ENCODE data around the gene C6orf52.
A peak's percentile ranks its signal among the peaks of the same experiment; 100 is the strongest.
"Not testable (repeated sequence)": the region's sequence is repeated elsewhere in the genome, so short reads cannot be mapped to it uniquely, and the experiment has no call there.

C6orf52 gene

DNA sequence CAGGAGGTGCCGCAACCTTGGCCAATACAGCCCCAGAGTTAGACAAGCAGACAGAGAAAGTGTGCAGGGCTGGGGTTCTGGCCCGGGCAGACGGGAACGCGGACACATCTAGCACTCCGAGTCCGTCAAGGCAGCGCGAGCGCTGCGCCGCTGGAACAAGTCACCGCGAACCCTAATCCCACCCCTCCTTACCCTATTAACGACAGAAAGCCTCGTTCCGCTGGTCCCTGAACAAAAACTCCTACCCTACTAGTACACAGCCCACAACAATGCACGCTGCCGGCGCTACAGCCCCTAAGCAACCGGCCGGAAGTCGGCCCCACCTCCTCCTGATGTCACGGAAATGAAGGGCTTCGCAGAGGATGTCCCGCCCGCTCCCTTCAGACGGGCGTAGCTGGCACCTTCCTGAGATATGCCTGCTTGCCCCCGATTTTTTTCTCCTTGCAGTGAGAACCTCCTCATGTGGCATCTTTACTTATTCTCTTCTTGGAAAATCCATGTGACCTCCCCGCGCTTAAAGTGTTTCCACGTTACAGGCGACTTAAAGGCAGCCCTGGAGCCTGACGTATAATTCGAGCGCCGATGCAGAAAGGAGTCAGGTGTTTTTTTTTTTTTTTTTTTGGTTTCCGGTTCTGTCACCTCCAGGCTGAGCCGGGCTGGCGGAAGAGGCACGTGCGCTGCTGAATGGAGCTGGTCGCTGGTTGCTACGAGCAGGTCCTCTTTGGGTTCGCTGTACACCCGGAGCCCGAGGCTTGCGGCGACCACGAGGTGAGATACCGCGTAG lies at the start of gene C6orf52, which contains the start of gene PAK1IP1:
Gene C6orf52, minus strand, starts transcription at position 315 of the 784 bp plus-strand sequence. CDS start 7,066 bp downstream, outside the sequence.
Gene PAK1IP1, plus strand, starts transcription at position 671 of the 784 bp plus-strand sequence. Its CDS starts 14 bp downstream, at position 685.
- peak; percentile 94 for DNase-seq

DNA sequence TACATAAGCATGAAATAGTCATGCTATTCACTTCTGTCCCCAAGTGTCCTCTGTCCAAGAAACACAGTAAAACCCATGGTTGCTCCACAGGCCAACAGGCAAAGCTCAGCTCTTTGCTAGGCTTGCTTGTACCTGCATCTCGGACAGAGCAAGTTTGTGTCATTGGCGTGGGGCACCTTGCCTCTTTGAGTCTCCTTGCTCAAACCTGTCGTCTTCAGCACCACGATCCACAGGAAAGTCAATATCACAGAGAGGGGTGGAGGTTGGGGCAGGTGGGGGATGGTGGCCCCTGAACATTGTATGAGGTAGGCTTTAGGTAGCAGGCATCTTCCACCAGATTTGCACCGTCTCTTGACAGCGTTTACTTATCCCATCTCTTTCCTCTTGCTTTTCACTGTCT lies 49.1 kb upstream of the C6orf52 start:
- DNase-seq: no peak

DNA sequence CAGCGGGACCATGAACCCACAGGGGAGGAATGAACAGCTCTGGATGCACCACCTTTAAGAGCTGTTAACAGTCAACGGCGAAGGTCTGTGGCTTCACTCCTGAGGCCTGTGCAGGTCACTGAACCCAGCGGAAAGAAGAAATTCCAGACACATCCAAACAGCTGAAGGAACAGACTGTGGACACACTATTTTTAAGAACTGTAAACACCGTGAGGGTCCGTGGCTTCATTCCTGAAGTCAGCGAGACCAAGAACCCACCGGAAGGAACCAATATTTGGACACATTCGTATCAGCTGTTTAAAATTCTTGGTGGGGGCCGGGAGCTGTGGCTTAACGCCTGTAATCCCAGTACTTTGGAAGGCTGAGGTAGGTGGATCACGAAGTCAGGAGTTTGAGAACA lies 47.8 kb upstream of the C6orf52 start:
- DNase-seq: no peak

DNA sequence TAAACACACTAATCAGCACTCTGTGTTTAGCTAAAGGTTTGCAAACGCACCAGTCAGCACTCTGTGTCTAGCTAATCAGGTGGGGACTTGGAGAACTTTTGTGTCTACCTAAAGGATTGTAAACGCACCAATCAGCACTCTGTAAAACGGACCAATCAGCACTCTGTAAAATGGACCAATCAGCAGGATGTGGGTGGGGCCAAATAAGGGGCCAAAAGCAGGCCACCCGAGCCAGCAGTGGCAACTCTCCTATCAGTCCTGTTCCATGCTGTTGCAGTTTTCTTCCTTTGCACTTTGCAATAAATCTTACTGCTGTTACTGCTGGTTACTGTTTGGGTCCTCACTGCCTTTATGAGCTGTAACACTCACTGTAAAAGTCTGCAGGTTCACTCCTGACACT lies 47.2 kb upstream of the C6orf52 start:
- DNase-seq: not testable (repeated sequence)

DNA sequence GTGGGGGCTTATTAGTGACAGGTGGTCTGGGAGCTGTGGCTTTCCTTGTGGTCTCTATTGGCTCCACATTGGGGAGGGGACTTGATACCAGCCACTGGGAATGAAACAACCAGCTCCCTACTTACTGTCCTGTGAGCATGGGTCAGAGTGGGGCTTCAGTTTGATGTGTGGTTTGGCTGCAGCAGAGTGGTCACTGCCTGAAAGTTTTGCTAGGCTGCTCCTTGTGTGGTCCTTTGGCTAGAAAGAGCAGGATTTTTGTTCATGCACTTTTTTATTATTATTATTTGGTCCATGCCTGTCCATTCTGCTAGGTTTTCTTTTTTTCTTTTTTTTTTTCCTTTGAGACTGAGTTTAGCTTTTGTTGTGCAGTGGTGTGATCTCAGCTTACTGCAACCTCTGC lies 45.6 kb upstream of the C6orf52 start:
- no peak for DNase-seq

DNA sequence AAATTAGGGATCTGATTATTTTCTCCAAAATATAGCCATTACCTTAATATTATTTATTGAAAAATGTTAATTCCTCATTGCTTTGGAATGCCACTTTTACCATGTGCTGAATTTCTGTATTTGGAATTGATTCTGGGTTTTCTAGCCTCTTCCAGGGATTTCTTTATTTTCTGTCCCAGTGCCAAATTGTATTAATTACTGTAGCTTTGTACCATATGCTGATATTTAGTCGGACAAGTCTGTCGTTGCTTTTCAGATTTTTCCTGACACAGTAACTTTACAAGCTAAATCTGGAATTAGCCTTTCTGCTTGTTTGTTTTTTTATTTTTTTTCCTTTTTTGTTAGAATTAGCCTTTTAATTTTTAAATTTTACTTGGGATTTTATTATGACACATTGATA lies 42.3 kb upstream of the C6orf52 start:
- no peak for DNase-seq

DNA sequence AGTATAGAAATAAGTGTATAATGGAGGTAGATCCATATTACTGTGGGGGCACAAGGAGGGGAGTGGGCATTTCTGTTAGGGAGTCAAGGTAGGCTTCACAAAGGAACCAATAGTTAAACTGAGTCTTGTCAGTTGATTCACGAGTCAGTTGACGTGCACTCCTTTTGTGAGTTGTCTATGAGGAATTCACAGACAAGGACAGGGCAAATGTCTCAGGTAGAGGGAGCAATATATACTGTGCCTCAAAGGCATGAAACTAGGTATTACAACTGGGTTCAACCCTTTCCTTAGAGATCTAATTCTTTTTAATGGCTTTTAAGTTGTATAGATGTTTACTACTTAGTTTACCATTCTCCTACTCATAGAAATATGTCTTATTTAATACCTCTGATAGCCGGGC lies 39.4 kb upstream of the C6orf52 start:
- DNase-seq: no peak

DNA sequence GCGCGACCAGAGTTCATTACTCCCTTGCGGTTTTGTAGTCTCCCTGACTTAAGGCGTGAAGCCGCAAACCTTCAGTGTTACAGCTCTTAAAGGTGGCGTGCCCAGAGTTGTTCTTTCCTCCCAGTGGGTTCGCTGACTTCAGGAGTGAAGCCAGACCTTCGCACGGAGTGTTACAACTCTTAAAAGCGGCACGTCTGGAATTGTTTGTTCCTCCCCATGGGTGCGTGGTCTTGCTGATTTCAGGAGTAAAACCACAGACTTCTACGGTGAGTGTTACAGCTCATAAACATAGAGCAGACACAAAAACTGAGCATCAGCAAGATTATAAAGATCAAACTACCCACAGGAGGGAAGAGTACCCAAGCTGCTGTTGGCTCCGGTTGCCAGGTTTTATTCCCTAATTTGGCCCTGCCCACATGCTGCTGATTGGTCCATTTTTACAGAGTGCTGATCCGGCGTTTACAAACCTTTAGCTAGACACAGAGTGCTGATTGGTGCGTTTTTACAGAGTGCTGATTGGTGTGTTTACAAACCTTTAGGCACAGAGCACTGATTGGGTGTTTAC lies 38.8 kb upstream of the C6orf52 start:
- peak; percentile 13 for DNase-seq

DNA sequence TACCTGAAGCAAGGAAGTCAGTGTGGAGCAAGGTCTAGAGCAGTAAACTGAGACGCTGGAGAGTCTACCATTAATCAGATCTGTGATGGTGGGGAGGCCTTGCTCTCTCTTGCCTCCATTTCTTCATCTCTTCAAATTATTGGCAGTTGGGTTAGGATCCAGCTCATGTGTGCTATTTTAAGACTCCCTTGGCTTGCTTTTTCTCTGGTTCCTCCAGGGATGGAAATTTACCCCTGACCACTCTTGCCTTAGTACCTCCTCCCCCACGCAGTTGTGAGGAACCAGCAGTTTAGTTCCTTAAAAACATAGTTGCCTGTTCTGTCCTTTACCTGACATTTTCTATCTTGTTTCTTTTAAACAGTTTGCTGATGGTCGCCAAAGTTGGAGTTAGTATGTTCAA lies 35.8 kb upstream of the C6orf52 start:
- DNase-seq: no peak

DNA sequence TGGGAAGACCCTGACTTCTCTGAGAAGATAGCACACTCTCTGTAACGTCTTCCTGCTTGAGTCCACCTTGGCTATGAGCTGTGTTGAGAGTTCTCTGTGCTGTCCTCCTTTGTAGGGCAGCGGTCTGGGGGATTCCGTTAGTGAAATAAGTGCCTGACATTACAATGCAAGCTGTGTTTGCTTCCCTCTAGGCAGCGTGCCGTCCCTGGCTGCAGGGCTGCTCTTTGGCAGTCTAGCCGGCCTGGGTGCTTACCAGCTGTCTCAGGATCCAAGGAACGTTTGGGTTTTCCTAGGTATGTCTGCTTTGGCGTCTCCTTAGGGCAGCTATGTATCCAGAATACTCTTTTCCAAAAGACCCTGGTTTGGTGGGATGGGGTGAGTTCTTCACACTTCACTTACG lies 31.3 kb upstream of the C6orf52 start:
- DNase-seq: no peak

DNA sequence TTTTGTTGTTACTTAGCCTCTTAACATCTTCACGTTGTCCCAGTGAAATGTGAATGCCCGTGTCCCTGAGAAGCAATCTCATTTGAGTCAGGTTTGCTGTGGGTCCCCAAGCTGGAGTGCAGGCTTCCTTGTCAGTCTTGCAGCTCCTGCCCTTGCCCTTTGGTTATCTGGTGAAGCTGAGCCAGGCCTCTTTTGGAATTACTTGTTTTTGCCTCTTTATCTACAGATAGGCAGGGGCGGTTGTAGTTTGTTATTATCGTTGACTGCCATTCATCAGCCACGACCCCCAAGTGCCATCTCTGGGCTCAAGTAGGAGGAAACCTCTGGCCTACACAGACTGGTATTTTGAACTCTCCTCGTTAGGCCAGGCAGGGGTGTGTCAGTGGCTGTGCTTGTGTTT lies 30.6 kb upstream of the C6orf52 start:
- no peak for DNase-seq

DNA sequence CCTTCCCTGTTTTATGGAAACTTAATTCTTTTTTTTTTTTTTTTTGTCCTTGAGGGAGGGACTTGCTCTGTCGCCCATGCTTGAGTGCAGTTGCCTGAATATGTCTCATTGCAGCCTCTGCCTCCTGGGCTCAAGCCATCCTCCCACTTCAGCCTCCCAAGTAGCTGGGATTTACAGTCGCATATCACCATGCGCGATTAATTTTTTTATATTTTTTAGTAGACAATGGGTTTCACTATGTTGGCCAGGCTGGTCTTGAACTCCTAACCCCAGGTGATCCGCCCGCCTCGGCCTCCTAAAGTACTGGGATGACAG lies 29.1 kb upstream of the C6orf52 start:
- DNase-seq: no peak

DNA sequence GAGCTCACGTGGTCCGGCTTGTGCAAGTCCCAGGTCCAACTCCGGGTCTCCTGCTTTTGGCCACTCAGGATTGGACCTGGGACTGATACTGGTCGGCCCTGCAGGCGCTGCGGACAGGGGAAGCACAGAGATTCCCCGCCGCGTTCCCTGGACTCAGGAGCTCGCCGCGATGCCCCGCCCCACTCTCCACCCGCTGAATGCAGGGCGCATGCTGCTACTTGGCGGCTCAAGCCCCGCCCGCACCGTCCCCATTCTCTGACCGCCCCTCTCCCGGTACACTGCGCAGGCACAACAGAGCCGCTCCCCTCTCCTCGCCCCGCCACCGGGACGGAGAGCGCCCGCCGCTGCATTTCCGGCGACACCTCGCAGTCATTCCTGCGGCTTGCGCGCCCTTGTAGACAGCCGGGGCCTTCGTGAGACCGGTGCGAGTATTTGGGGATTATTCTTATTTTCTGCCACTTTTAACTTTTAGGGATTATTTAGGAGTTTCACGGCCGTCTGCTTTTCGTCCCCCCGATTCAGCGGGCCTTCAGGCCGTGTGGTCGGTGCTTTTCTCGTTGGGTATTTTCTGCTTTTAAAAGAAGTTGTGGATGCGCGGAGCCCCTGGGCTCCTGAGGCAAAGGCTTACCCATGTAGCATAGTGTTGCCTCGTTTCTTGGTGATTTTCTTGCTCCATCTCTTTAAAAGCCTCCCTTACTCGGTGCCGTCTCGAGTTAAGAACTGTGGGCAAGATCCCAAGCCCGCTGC lies 28.6 kb upstream of the C6orf52 start, which contains the start of gene TMEM14C:
Gene TMEM14C, plus strand, starts transcription at position 251 of the 747 bp plus-strand sequence. CDS start 1,544 bp downstream, outside the sequence.
- DNase-seq: peak; percentile 78

DNA sequence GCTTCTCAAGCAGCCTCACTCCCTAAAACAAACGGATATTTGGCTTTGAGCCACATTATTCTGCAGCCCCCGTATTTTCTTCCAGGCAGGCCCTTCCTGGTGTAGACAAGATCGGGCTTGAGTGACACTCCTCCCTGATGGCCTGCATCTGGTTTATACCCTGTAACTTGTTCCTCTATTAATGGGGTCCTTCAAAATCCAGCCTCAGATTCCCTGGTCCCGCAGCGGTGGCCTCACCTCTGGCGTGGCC lies 28.1 kb upstream of the C6orf52 start:
- DNase-seq: no peak

DNA sequence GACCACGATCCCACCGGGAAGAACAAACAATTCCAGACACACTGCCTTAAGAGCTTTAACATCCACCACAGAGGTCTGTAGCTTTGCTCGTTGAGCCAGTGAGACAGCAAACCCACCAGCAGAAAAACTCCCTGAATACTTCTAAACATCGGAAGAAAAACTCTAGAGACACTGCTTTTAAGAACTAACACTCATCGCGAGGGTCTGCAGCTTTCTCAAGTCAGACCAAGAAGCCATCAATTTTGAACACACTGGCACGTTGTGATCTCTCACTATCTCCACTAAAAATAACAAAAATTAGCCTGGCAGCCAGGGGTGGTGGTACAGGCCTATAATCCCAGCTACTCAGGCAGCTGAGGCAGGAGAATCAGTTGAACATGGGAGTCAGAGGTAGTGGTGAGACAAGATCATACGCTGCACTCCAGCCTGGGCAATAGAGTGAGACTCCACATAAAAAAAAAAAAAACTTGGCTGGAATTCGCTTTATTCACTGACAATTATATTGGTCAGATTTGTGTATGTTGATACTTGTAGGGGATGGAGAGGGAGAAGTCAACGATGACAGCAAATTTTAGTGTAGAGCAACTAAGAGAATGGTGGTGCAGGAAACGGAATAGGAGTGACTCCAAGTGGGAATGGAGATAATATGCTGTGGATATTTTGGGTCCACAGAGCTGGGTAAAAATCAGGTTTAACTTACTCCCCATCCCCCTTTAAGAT lies 27.6 kb upstream of the C6orf52 start:
- DNase-seq: no peak

DNA sequence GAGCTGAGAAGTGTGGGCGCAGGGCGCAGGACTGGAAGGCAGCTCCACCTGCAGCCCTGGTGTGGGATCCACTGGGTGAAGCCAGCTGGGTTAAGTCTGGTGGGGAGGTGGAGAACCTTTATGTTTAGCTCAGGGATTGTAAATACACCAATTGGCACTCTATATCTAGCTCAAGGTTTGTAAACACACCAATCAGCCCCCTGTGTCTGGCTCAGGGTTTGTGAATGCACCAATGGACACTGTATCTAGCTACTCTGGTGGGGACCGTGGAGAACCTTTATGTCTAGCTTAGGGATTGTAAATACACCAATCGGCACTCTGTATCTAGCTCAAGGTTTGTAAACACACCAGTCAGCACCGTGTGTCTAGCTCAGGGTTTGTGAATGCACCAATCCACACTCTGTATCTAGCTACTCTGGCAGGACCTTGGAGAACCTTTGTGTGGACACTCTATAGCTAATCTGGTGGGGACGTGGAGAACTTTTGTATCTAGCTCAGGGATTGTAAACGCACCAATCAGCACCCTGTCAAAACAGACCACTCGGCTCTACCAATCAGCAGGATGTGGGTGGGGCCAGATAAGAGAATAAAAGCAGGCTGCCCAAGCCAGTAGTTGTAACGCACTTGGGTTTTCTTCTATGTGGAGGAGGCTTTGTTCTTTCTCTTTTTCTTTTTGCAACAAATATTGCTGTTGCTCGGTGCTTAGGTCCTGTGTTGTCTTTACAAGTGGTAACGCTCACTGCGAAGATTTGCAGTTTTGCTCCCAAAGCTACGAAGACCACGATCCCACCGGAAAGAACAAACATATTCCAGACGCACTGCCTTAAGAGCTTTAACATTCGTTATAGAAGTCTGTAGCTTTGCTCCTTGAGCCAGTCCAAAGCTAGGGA lies 26.8 kb upstream of the C6orf52 start:
- peak; percentile 15 for DNase-seq

DNA sequence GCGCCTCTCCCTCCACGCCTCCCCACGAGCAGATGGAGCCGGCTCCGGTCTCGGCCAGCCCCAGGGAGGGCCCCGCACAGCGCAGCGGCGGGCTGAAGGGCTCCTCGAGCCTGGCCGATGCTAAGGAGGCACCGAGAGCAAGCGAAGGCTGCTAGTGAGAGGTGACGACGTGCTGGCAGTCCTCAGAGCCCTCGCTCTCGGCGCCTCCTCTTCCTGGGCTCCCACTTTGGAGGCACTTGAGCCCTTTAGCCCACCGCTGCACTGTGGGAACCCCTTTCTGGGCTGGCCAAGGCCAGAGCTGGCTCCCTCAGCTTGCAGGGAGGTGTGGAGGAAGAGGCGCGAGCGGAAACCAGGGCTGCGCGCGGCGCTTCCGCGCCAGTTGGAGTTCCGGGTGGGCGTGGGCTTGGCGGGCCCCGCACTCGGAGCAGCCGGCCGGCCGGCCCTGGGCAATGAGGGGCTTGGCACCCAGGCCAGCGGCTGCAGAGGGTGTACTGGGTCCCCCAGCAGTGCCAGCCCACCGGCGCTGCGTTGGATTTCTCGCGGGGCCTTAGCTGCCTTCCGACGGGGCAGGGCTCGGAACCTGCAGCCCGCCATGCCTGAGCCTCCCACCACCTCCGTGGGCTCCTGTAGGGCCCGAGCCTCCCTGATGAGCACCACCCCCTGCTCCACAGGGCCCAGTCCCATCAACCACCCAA lies 26.0 kb upstream of the C6orf52 start:
- peak; percentile 48 for DNase-seq

DNA sequence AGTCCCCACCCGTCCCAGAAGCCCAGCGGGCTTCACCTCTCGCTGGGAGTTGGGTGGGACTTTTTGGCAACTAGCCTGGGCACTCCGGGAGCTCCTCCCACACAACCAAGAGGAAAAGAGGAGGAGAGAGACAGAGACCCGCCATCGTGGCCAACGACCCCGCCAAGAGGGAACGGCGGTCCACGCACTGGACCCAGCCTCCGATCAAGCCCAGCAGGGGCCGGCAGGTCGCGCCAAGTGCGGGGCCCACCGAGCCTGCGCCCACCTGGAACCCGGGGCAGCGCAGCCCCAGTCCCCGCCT lies 25.5 kb upstream of the C6orf52 start:
- no peak for DNase-seq

DNA sequence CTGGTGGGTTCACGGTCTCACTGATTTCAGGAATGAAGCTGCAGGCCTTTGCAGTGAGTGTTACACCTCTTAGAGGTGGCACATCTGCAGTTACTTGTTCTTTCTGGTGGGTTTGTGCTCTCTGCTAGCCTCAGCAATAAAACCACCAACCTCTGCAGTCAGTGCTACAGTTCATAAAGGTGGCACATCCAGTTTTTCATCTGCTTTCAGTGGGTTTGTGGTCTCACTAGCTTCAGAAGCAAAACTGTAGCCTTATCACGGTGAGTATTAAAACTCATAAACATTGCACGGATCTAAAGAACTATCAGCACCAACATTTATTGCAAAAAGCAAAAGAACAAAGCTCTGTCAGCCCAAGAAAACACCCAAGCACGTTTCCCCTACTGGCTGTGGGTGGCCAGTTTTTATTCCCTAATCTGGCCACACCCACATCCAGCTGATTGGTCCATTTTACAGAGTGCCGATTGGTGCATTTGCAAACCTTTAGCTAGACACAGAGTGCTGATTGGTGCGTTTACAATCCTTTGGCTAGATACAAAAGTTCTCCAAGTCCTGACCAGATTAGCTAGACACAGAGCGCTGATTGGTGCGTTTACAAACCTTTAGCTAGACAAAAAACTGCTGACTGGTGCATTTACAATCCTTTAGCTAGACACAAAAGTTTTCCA lies 25.0 kb upstream of the C6orf52 start:
- DNase-seq: peak; percentile 52

DNA sequence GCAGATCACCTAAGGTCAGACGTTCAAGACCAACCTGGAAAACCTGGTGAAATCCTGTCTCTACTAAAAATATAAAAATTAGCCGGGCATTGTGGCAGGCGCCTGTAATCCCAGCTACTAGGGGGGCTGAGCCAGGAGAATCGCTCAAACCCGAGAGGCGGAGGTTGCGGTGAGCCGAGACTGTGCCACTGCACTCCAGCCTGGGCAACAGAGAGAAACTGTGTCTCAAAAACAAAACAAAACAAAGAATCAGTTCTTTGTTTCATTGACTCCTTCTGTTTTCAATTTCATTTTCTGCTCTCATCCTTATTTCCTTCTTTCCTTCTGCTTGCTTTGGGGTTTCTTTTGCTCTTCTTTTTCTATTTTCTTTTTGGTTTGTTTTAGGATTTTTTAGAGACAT lies 19.5 kb upstream of the C6orf52 start:
- no peak for DNase-seq

DNA sequence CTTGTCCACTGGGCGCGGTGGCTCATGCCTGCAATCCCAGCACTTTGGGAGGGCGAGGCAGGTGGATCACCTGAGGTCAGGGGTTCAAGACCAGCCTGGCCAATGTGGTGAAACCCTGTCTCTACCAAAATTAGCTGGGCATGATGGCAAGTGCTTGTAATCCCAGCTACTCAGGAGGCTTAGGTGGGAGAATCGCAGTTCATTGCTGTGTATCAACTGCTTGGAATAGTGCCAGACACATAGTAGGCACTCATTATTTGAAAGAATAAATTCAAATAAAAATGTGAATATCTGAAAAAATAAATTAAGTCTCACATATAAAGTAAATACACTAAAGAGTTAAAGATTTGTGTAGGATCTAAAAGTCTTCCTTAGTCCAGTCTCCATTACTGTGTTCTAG lies 2.2 kb upstream of the C6orf52 start:
- no peak for DNase-seq

Data from CD4-positive, alpha-beta T cell treated with Interferon gamma for 1 hour (primary cell).